Measurements from ENCODE around the gene RASSF5.

GRCh38 chr1:206466840-206467649 lies 40.3 kb upstream of the RASSF5 start:
- TF ChIP-seq EZH2phosphoT487 (IDR thresholded peaks at IDR 0.05; ENCODE audit: low read depth, severe bottlenecking, unreplicated experiment) (no peak), CTCF (IDR thresholded peaks at IDR 0.05; ENCODE audit: poor library complexity) (no peak)

All from hepatocyte (in vitro differentiated cells).